Hematopoietic multipotent progenitor cell (in vitro differentiated cells): Measurements from ENCODE around the gene COL4A2. TPM values are rescaled to one million over a fixed set of nuclear protein-coding genes. Genes with fewer than 3 reads are reported as not detected.

Source experiments
- DNase-seq, 3 donors: peaks; one replicate each; pipeline ENCODE4 v3.0.0-alpha.2; 2011 to 2015; ENCODE audit warnings: low read depth in 2 of 3, low spot score in 2 of 3
- total RNA-seq: library from RNA; depleted of rRNA; stranded (reverse); fragments of >200 nt; gene quantifications from one replicate; pipeline ENCODE4 v1.2.3, GENCODE V29; 2012

The COL4A2 gene
- total RNA-seq, 1 donor = 0.27 TPM

DNA sequence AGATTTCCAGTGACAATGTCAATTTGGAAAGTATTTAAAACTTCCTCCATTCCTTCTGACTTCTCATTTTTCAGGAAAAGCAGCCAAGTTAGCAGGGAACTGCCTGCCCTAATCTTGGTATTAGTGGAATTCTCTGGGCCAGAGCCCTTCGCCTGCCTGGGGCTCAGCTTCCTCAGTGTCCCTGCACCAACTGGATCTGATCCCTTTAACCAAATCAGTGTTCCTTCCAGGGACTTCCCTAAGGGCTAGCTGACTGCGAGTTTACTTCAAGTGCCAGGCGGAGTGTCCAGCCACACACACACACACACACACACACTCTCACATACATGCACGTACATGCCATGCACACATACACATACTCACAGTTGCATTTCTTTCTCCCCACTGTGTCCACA lies 234.4 kb downstream of the COL4A2 start:
- no peak for DNase-seq

DNA sequence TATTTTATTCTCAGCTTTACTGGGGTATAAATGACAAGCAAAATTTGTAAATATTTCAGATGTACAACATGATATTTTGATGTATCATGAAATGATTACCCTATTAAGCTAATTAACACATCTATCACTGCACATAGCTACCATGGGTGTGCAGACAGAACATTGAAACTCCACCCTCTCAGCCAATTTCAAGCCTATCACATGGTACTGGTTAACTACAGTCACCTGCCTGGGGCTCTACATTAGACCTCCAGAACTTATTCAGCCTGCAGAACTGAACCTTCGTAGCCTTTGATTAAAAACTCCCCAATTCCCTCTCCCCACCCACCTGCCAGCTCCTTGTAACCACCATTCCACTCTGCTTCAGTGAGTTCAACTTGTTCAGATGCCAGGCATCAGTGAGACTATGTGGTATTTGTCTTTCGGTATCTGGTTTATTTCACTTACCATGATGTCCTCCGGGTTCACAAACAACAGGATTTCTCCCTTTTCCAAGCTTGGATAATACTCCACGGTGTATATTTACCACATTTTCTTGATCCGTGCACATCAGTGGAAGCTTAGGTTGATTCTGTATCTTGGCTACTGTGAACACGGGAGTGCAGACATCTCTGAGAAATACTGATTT lies 235.2 kb downstream of the COL4A2 start:
- DNase-seq = no peak

DNA sequence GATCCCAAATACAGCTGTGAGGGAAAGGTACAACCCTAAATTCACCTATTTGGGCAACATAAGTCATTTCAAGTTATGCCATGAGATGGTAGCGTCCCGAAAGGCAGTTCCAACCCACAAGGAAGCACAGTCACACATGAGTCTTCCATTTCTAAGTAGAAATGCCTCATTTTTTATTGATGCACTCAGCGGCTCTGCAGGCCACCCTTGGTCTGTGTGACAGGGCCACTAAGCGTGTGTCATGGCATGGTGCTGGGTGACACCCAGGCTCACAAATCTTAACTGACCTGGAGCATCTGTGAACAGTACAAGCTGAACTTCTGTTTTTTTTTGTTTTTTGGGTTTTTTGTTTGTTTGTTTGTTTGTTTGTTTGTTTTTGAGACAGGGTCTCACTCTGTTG lies 239.3 kb downstream of the COL4A2 start:
- DNase-seq = no peak

DNA sequence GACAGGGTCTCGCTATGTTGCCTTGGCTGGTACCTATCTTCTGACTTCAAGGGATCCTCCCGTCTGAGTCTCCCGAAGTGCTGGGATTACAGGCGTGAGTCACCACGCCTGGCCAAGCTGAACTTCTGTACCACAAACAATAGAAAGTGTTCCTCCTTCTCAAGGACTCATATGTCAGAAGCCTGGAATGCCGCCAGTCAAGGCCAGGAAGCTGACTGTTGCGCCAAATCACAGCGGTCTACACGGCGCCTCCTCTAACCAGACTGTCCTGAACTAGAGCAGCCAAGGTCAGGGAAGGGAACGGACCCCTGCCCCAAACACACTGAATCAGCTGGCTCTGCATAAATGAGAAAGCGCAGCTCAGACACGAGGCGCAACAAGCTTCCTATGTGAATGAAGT lies 239.8 kb downstream of the COL4A2 start:
- no peak for DNase-seq

DNA sequence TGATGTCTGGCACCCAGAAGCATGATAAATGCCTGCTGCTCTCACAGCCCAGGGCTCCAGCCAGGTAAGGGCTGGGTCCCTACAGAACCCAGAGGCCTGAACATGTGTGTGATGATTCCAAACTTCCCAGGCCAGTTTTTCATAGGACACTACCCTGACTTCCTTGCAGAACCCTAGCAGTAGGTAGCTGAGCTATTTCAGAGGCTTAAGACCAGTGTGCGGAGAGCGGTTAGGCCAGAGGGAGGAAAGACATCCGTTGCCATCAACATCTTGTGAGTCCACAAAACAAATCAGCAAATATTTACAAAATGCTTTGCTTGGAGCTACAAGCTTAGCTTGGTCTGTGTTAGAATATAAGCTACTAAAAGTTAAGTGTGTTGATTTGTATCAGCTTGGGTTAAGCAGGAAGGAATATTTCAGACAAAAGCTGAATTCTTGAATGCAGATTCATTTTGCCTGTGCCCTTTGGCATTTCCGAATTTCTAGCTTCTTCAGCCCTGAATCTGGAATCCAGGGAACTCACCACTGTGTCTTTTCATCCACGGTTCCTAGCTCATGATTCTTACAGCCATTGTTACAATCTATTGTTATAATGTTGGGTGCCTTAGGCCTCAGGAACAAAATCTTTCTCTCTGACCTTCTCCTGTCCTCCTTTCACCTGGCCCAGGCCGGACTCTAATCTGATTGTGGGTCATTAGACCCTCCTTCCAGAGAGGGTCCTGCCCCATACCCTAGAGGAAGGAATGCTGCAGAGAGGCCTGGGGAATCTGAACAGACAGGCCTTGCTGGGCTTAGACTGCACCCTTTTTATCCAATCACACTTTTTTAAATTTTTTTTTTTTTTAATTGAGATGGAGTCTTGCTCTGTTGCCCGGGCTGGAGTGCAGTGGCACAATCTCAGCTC lies 242.1 kb downstream of the COL4A2 start:
- no peak for DNase-seq

DNA sequence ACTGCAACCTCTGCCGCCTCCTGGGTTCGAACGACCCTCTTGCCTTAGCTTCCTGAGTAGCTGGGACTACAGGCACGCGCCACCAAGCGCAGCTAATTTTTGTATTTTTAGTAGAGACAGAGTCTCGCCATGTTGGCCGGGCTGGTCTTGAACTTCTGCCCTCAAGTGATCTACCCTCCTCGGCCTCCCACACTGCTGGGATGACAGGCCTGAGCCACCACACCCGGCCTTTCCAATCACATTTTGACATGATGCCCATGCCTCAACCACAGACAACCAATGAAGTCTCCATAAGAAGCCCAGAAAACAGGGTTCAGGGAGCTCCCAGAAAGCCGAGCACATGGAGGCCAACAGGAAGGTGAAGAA lies 242.7 kb downstream of the COL4A2 start:
- no peak for DNase-seq

DNA sequence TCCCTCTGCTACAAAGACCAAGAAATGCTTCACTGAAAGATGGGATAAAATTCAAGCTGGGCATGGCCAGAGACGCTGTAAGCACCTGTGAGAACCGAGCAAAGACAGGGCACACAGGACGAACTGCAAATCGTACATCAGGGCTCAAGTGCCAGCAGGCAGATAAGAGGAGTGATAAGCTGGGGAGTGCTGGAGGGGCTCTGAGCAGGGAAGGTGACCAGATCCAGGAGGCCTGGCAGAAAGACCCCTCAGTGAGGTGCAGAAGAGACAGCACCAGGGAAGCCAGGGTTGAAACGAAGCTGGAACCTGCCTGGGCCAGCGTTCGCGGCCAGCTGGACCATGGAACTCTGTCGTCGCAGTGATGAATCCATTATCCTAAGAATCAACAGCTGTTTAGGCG lies 244.2 kb downstream of the COL4A2 start:
- no peak for DNase-seq

DNA sequence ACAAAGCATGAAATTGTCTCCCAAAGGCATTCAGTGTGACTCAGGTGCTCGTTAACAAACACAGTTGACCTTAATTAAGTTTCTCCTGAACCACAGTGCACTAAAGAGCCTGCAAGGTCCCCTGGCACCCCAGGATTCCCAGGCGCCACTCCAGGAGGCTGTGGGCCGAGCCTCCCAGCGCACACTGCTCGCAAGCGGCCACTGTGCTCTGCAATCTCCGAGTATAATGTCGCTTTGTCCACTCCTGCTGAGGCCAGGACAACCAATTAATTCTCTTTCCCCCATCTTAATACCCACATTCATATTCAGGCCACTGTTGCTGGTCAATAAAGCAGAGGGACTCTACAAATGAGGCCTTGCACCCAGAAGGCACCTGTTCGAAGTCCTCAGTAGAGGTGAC lies 245.7 kb downstream of the COL4A2 start:
- DNase-seq = no peak

DNA sequence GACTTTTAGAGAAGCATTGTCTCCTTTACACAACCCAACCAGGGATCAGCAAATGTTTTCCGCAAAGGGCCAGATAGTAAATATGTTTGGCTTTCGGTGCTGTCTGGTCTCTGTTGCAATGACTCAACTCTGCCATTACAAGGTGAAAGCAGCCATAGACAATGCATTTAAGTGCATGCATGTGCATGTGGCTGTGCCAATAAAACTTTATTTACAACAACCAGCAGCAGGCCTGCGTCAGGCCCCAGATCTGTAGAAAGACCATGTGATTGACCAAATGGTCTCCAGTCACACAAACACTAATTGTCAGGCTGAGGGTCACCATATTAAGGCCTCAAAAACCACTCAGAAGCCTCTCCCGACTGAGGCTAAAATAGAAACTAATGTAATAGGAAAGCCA lies 246.3 kb downstream of the COL4A2 start:
- DNase-seq = no peak

DNA sequence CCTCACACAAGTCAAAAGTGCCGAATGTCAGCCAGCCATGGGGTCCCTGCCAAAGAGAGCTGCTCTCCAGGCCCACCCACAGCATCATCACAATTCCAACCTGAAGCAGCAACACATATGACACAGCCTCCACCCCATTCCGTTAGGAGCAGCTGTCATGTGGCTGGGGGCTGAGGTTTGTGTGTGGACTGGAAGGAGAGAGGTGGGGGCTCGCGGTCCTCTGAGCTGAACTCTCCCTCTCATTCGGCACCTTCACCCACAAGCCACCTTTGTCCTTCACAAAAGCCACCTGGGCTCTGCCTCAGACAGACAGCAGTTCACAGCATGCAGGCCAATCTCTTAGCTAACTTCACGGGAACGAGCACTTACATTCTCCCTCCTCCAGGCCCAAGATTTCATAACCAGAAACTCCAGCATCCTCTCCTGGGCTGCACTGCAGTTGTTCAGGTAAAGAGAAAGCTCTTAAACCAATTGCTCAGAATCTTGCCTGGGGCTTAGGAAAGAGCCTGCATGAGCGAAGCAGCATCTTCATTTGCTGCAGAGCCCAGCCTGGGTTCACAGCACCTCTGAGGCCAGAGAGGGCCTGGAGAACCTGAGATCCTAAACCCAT lies 247.2 kb downstream of the COL4A2 start:
- DNase-seq = no peak

DNA sequence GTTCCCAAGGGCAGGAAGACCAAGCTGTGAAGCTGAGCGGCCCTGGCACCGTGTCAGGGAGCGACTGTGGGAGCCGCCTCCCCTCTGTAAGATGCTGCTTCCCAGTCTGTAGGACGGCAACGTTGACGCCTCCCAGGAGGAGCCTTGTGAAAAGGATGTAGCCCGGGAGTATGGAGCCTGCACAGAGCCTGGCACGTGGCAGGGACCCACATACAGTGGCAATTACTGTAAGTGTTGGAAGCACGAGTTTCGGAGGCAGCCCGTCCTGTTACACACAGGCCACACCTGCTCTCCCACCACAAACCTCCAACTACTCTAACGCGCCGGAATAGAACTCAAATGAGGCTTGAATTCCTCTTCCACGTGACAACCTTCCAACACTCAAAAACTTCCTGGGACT lies 247.9 kb downstream of the COL4A2 start:
- DNase-seq = no peak

DNA sequence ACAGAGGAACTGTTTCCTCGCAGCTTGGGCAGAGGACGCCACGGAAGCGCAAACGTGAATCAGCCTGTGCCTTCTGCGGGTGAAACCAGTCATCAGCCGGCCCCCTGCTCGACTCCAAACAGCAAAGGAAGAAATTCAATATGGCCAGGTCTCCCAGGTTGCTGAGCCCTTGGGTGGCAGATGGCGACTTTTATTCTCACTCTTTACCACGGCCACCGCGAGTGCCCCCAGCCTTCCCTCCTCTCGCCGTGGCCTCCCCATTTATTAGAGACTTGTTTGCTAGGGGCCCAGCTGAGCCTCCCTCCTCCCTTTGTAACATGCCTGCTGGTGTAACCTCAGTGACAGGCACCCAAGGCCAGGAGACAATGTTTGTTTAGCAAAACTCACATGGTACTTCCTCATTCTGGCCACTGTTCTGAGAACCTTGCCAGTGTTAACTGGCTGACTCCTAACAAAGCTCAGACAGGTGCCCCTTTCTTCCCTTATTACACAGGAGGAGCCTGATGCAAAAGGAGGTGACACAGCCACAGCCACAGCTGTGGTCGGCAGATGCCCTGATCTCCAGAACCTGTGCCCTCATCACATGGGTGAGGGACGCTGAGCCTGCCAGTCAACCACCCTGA lies 248.6 kb downstream of the COL4A2 start:
- DNase-seq = peak in 2 of 3 donors; percentile 18 to 63

DNA sequence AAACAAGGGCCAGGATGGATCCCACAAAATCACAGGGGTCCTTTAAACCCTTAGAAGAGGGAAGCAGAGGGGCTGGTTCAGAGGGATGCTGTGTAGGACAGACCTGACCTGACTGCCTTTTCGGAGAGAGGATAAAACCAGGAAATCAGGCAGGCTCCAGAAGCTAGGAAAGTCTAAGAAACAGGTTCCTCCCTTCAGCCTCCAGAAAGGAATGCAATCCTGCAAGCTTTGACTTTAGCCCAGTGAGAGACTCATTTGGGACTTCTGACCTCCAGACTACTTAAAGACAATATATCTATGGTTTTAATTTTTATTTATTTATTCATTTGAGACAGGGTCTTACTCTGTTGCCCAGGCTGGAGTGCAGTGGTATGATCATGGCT lies 249.1 kb downstream of the COL4A2 start:
- no peak for DNase-seq

DNA sequence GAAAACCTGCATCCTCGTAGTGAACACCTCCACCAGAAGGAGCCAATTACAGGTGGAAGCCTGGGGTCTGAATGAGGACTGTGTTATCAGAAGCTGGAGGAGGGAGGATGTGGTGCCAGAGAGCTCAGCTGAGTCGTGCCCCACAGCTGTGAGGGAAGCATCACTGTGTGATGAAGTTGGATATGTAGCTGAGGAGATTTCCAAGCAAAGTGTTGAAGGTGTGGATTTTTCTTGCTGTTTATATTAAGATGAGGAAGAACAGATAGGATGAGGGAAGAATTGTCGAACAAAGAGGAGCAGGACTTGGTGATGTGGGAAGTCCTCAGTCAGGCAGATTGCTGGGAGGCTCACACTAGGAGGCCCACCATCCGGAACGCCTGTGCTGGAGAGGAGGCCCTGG lies 250.0 kb downstream of the COL4A2 start:
- DNase-seq = no peak

DNA sequence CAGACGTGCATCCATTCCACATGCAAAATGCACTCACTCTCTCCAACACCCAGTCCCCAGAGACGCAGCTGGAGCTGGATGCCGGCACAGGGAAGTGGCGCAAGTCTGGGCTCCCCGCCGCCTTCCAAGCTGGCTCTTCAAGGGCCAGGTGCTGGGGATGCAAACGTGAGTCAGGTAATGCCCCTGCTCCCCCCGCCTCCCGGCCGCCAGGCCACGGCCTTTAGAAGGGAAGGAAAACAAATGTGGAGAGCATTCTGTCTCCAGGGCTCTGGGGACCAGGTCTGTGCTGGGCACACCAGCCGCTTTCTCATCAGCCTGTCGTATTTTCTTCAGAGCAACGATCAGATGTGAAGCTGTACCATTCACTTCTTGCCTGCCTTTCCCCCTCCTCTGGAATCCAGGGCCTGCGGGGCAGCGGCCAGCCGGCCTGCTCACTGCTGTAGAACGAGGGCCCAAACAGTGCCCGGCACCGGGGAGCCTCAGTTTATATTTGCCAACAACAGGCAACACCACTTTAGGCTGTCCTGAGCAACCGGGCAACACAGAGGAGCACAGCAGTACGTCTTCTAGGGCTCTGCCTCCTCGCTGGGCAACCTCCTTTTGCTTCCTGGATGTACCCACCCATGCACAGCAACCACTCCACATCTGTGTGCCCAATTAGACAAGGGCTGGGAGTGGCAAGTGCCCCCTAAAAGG lies 250.7 kb downstream of the COL4A2 start:
- DNase-seq = no peak

DNA sequence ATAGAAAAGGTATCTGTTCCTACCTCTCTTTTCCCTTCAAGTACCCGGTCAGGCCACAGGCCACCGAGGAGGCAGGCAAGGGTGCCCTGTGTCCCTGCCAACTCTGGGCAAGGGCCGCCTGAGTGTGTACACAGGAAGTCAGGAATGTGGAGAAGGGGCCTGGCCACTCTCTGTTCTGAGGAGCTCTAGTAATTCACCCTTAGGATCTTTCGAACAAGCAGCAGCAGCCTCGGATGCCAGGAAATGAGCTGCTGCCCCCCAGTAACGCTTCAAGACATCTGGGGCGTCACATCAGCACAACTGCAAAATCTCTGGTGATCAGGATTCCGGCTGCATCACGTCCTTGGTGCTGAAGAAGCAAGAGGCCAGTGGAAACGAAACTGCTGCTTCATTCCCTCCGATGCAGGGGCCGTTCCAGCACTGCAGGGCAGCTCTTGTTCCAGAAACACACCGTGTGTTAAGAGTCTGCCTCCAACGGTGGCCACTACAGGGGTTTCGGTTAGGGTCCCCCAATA lies 252.4 kb downstream of the COL4A2 start:
- DNase-seq = no peak

DNA sequence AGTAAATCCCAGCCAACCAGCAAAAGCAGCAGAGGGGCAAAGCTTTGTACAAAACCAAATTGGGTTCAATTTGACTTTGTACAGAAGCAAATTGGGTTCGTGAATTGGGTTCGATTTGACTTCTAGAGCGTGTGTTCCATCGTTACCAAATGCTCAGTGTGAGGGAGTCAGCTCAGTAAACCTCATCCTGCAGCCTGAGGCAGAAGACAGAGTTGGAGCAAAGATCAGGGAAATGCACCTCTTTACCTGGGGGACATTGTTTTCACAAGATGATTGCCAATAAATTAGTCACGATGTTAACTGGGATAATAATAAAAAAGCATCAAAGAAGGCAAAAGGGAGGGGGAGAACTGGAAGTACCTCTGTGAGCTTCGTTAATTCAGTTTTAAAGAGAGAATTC lies 252.9 kb downstream of the COL4A2 start:
- DNase-seq = no peak

DNA sequence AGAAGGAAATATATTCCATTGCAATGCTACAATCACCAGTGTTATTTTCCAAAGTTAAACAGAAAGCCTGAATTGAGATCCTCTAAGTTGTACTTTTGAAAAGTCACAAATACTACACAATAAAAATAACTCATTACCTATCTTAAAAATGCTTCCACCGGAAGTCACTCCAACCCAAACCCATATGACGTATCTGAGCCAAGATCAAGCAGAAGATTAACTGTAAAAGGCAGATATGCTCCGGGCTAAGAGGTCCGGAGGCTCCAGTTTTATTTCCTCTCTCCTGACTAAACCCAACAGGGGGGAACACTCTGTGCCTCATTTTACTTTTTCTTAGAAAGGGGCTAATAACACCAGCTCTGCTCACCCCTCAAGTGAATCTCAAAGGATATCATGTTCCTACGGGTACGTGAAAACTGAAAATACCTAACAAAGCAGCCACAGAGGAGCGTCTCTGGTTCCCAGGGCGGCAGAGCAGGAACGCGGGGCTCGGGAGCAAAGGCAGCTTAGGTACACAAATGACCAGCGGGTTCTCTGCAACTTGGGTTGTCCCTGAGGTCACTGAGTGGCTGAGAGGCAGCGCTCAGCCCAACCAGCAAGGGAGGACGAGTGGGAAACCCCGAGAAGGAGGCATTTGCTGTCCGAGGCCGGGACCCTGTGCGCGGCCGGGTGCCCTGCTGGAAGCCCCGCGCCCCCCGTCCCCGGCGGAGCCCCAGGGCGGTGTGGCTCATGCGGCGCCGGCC lies 253.7 kb downstream of the COL4A2 start:
- no peak for DNase-seq

DNA sequence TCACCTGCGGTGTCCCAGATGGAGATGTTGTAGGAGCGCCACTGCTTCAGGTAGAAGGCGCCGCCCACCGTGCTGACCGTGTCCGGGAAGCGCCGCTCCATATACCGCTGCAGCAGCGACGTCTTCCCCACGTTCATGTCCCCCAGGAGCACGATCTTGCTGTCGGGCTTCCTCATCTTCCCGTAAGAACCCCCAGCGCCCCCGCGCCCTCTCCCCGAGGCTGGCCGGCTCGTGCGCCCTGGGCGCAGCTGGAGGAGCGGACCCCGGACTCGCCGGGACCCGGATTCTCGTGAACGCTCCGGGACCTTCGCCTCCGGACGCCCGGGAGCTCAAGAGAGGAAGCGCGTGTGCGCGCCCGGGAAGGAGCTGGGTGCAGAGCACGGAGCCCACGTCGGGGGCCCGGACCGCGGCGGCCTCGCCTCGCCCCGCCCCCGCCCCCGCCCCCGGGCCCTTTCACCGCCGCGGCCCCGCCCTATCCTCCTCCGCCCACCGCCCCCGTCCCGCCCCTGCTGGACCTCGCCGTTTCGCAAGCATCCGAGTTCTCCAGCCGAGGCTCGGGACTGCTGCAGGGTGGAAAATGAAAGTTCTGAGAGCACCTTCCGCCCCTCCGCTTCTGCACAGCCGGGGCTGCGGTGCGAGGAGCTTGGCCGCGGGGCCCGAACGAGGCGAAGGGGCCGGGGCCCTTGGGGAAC lies 254.4 kb downstream of the COL4A2 start, which contains the start of gene RAB20:
RAB20 (minus strand) TSS at position 379 of the 692 bp plus-strand sequence; CDS start at position 176, 203 bp downstream.
- peak; percentile 34 to 73 (median 69) for DNase-seq
